Activated CD4-positive, alpha-beta memory T cell treated with anti-CD3 and anti-CD28 coated beads for 36 hours (primary cell): ENCODE measurements around the gene MMP8. TPM values are rescaled to one million over a fixed set of nuclear protein-coding genes. Genes with fewer than 3 reads are reported as not detected.

Experiments used
- CTCF ChIA-PET: fragments of 350-600 bp; sonication (Branson Sonifier 250); formaldehyde crosslinking; loops from one replicate; lab custom pipeline; 2021; ENCODE audit warnings: antibody characterized with exemption, inconsistent platforms; lab: Charles Lee
- POLR2A ChIA-PET: fragments of 350-600 bp; sonication (Branson Sonifier 250); formaldehyde crosslinking; loops from one replicate; lab custom pipeline; 2021; ENCODE audit warnings: antibody characterized with exemption; lab: Charles Lee
- DNase-seq: peaks from one replicate; pipeline ENCODE4 v3.0.0-alpha.2; 2020
- H3K27ac Mint-ChIP-seq: one replicate; pipeline ENCODE4 v1.8.0; 2021; ENCODE audit warnings: mixed read lengths
- H3K27me3 Mint-ChIP-seq: one replicate; pipeline ENCODE4 v1.8.0; 2021; ENCODE audit warnings: mixed read lengths
- H3K36me3 Mint-ChIP-seq: one replicate; pipeline ENCODE4 v1.8.0; 2021; ENCODE audit warnings: mixed read lengths
- H3K4me1 Mint-ChIP-seq: one replicate; pipeline ENCODE4 v1.8.0; 2021; ENCODE audit warnings: low read depth, mixed read lengths
- H3K4me3 Mint-ChIP-seq: one replicate; pipeline ENCODE4 v1.8.0; 2021; ENCODE audit warnings: mild to moderate bottlenecking, mixed read lengths
- H3K9me3 Mint-ChIP-seq: one replicate; pipeline ENCODE4 v1.8.0; 2021; ENCODE audit warnings: mixed read lengths
- intact Hi-C: fragments of 100-400 bp; cut with micrococcal nuclease; formaldehyde crosslinking; loops from one replicate; pipeline ENCODE4 v1.15.1; 2023
- total RNA-seq, 2 experiments: library from RNA; stranded (reverse); gene quantifications; one replicate each; pipeline ENCODE4 v1.2.3, GENCODE V29; 2021

Gene MMP8, protein sequence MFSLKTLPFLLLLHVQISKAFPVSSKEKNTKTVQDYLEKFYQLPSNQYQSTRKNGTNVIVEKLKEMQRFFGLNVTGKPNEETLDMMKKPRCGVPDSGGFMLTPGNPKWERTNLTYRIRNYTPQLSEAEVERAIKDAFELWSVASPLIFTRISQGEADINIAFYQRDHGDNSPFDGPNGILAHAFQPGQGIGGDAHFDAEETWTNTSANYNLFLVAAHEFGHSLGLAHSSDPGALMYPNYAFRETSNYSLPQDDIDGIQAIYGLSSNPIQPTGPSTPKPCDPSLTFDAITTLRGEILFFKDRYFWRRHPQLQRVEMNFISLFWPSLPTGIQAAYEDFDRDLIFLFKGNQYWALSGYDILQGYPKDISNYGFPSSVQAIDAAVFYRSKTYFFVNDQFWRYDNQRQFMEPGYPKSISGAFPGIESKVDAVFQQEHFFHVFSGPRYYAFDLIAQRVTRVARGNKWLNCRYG
- total RNA-seq = not detected

DNA sequence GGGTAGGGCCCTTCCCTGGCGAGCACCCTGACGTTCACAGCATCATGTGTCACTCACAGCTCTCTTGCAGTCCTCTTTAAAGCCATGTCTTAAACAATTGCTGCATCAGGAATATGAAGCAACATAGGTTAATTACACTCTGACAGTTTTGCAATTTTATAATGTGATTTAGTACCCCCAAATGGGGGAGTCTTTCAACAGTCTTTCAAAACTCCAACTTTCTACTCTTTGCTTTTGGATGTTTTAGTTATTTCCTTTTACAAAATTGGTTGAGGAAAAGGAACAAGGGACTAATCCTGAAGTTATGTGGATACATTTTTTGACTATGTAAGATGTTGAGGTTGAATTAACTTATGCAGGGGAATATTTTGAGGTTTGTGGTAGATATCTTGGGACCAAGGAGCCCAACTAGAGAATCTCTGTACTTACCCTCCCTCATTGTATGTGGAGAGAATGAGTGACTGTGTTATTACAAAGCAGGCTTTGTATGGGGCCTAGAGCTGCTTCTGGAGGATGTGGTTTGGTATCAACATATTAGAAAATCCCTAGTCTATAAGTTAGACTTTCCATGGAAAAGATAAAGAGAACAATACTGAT, at the start of gene MMP8:
Gene MMP8 (minus strand): TSS at position 51 of the 597 bp plus-strand sequence. CDS start 99 bp downstream, outside the sequence.
- Mint-ChIP-seq H3K27ac (no peak within 1 kb of the TSS), H3K9me3 (peaks cover 4% of the 10 kb centered on the region), H3K4me3 (no peak within 1 kb of the TSS), H3K36me3 (no peaks in the 10 kb centered on the region), H3K4me1 (no peaks in the 10 kb centered on the region), H3K27me3 (no peaks in the 10 kb centered on the region)
- ChIA-PET POLR2A (no interaction called here), CTCF (no interaction called here)
- intact Hi-C loops = no loop called here
- no peak for DNase-seq

DNA sequence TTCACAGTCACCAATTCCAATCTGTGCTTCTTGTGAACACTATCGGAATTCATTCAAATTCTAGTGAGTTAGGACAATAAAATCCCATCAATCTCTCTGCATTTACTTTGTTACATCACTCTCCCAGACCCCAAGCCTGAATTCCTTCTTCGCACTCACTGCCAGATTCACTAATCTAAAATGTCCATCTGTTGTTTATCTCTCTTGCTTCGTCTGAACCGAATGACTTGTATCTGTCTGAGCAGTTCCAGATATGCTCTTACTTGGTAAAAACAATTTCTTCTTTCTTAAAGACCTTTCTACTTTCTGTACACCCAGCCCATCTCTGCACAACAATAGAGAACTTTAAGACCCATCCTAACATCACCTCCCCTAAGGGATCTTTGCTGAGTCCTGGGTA, 48.6 kb upstream of the MMP8 start:
- H3K27me3 Mint-ChIP-seq = peaks cover 5% of the 10 kb centered on the region
- intact Hi-C loops = no loop called here
- no peak overlapping the region for H3K27ac Mint-ChIP-seq
- DNase-seq = no peak
- ChIA-PET CTCF (no interaction called here), POLR2A (no interaction called here)
- H3K4me1 Mint-ChIP-seq = no peaks in the 10 kb centered on the region
- no peak overlapping the region for H3K4me3 Mint-ChIP-seq
- H3K36me3 Mint-ChIP-seq = no peaks in the 10 kb centered on the region
- H3K9me3 Mint-ChIP-seq = no peaks in the 10 kb centered on the region

DNA sequence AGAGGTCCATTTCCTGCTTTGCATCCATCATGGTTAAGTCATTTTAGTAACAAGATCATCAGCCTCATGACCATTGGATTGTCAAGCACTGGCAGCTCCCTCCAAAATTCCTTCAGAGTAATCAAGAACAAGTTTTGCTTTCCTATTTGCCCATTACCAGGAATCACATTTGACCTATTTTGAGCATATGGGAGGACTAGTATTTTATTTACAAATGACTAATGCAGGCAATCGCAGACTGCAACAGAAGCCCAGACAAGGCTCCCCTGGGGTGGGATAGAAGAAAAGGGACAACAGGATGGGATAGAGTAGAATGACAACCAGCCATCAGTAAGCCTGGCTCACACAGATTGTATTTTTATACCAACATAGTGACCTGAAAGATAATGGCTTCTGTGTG, 46.6 kb upstream of the MMP8 start:
- ChIA-PET CTCF (no interaction called here), POLR2A (no interaction called here)
- DNase-seq = no peak
- Mint-ChIP-seq H3K27me3 (peaks cover 7% of the 10 kb centered on the region), H3K4me1 (no peaks in the 10 kb centered on the region), H3K4me3 (no peak overlapping the region), H3K9me3 (no peaks in the 10 kb centered on the region), H3K36me3 (no peaks in the 10 kb centered on the region), H3K27ac (no peak overlapping the region)
- intact Hi-C loops = no loop called here

DNA sequence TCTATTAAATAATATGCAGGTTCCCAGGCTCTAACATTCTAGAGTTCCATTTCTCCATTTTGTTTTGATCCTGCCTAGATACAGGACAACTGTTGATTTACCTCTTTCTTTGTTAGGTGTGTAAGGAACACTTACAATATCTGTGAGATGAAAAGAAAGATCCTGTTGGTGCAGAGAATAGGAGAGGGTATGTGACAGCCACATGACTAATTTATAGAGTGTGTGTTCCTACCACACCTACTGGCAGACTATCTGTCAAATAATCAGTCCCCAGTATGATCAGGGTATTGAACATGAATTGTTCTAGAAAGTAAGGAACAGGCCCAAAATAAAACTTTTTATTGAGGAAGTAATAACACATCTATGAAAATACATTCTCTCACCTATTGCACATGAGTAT, 45.4 kb upstream of the MMP8 start:
- Mint-ChIP-seq H3K9me3 (no peaks in the 10 kb centered on the region), H3K36me3 (no peaks in the 10 kb centered on the region), H3K4me1 (no peaks in the 10 kb centered on the region), H3K4me3 (no peak overlapping the region), H3K27me3 (peaks cover 7% of the 10 kb centered on the region), H3K27ac (no peak overlapping the region)
- intact Hi-C loops = no loop called here
- DNase-seq = no peak
- ChIA-PET POLR2A (no interaction called here), CTCF (no interaction called here)

GRCh38 chr11:102767800-102768199, 43.0 kb upstream of the MMP8 start:
- intact Hi-C loops = no loop called here
- DNase-seq = no peak
- ChIA-PET CTCF (no interaction called here), POLR2A (no interaction called here)
- H3K36me3 Mint-ChIP-seq = no peaks in the 10 kb centered on the region
- H3K27me3 Mint-ChIP-seq = peaks cover 7% of the 10 kb centered on the region
- no peaks in the 10 kb centered on the region for H3K9me3 Mint-ChIP-seq
- H3K4me1 Mint-ChIP-seq = no peaks in the 10 kb centered on the region
- no peak overlapping the region for H3K27ac Mint-ChIP-seq
- H3K4me3 Mint-ChIP-seq = no peak overlapping the region

- Mint-ChIP-seq H3K27ac (no peak overlapping the region), H3K4me1 (peaks cover 2% of the 10 kb centered on the region), H3K9me3 (no peaks in the 10 kb centered on the region), H3K4me3 (no peak overlapping the region), H3K27me3 (peaks cover 7% of the 10 kb centered on the region), H3K36me3 (no peaks in the 10 kb centered on the region)
- DNase-seq = no peak
- CTCF ChIA-PET = no interaction called here
- POLR2A ChIA-PET = no interaction called here
- intact Hi-C loops = no loop called here
Measured at GRCh38 chr11:102763440-102763839, 38.7 kb upstream of the MMP8 start.

- no peaks in the 10 kb centered on the region for H3K9me3 Mint-ChIP-seq
- no peak overlapping the region for H3K4me3 Mint-ChIP-seq
- no peak for DNase-seq
- H3K36me3 Mint-ChIP-seq = no peaks in the 10 kb centered on the region
- peaks cover 7% of the 10 kb centered on the region for H3K27me3 Mint-ChIP-seq
- ChIA-PET CTCF (no interaction called here), POLR2A (no interaction called here)
- no peak overlapping the region for H3K27ac Mint-ChIP-seq
- intact Hi-C loops = no loop called here
- H3K4me1 Mint-ChIP-seq = peaks cover 2% of the 10 kb centered on the region
Measured at GRCh38 chr11:102762361-102762767, 37.6 kb upstream of the MMP8 start.

DNA sequence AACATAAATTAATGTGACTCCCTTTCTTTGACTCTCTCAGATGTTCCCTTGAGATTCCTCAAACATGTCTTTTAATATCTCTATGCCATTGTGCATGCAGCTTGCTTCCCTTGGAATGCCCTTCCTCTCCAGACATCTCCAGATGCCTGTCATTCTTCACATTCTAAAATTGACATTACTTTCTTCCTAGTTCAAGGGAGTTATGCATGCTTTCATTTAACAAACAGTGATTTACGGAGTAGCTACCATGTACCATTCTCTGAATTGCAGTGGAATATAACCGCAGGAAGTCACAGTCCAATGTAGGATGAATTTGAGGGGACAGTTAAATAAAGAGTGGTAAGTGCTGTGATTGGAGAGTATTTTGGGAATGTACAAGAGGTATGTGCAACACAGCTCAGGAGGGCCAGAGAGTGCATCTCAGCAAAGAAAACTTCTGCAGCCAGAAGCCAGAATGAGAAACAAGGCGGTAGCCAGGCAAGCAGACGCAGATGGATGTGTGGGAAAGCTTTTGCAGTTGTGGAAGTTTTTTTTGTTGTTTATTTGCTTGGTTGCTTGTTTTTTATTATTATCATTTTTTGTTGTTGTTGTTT, 37.0 kb upstream of the MMP8 start:
- peaks cover 2% of the 10 kb centered on the region for H3K4me1 Mint-ChIP-seq
- CTCF ChIA-PET = no interaction called here
- H3K36me3 Mint-ChIP-seq = no peaks in the 10 kb centered on the region

DNA sequence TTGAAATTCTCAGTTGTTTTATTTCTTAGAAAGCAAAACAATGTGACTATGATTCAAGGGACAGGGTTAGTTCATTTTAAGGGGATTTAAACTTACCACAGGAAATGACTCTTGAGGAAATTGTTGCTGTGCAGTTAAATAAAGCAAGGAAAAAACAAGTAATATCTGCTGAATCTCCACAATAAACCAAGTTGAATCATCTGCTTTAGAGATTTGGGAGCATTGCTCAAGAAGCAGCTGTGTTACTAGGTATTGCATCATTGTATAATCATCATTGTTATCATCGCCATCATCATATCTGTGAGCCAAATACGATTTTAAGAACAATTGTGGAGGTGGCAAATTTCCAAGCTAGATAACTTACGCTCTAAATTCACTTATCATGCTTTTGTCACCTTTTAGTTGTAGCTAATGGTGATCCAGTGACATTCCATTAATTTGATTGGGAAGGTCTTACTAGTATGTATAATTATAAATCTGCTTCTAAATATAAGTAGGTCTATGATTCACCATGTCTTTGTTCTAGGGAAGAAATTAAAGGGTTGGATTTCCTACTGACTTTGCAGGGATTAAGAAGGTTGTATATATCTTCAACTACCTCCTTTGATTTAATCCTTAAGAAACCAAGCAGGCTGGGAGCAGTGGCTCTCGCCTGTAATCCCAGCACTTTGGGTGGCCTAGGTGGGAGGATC, 35.7 kb upstream of the MMP8 start:
- Mint-ChIP-seq H3K27ac (no peak overlapping the region), H3K4me3 (no peak overlapping the region), H3K9me3 (no peaks in the 10 kb centered on the region), H3K27me3 (peaks cover 10% of the 10 kb centered on the region), H3K36me3 (no peaks in the 10 kb centered on the region), H3K4me1 (peaks cover 2% of the 10 kb centered on the region)
- CTCF ChIA-PET = no interaction called here
- DNase-seq = no peak
- intact Hi-C loops = no loop called here
- POLR2A ChIA-PET = no interaction called here

More for the DNA sequence above, 37.0 kb upstream of the MMP8 start:
- H3K27ac Mint-ChIP-seq = no peak overlapping the region
- no peak overlapping the region for H3K4me3 Mint-ChIP-seq
- no peaks in the 10 kb centered on the region for H3K9me3 Mint-ChIP-seq
- peaks cover 7% of the 10 kb centered on the region for H3K27me3 Mint-ChIP-seq
- intact Hi-C loops = no loop called here
- DNase-seq = no peak
- POLR2A ChIA-PET = no interaction called here

- peaks cover 2% of the 10 kb centered on the region for H3K4me1 Mint-ChIP-seq
- ChIA-PET POLR2A (no interaction called here), CTCF (no interaction called here)
- intact Hi-C loops = no loop called here
- no peaks in the 10 kb centered on the region for H3K9me3 Mint-ChIP-seq
- no peak for DNase-seq
- no peak overlapping the region for H3K4me3 Mint-ChIP-seq
- H3K27me3 Mint-ChIP-seq = peaks cover 14% of the 10 kb centered on the region
- H3K27ac Mint-ChIP-seq = no peak overlapping the region
- H3K36me3 Mint-ChIP-seq = no peaks in the 10 kb centered on the region
Measured at GRCh38 chr11:102757823-102758549, 33.2 kb upstream of the MMP8 start.

GRCh38 chr11:102753267-102753666, 28.5 kb upstream of the MMP8 start:
- ChIA-PET POLR2A (no interaction called here), CTCF (no interaction called here)
- Mint-ChIP-seq H3K36me3 (no peaks in the 10 kb centered on the region), H3K27me3 (peaks cover 17% of the 10 kb centered on the region), H3K4me3 (no peak overlapping the region), H3K27ac (no peak overlapping the region), H3K4me1 (no peaks in the 10 kb centered on the region), H3K9me3 (no peaks in the 10 kb centered on the region)
- intact Hi-C loops = no loop called here
- no peak for DNase-seq

DNA sequence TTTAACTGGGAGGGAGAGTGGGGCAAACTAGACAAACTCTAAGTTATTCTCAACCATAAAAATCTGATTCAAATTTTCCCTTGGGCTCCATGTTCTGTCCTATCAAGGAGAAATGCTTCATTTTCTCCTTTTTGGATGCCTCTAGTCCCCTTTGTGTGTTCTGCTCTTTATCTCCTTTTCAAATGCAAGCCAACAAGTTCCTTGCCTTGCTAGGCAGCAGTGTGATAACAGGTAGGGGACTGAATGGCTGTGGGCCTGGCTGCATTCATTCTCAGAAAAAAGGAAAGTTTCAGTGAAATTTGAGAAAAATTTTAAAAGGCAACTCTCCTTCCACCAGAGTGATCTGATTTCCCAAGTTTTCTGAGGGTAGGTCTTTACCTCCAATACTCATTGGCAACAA, 26.9 kb upstream of the MMP8 start:
- DNase-seq = no peak
- H3K27me3 Mint-ChIP-seq = peaks cover 18% of the 10 kb centered on the region

More for the DNA sequence above, 26.9 kb upstream of the MMP8 start:
- H3K9me3 Mint-ChIP-seq = peaks cover 2% of the 10 kb centered on the region
- intact Hi-C loops = no loop called here
- H3K27ac Mint-ChIP-seq = no peak overlapping the region
- no peak overlapping the region for H3K4me3 Mint-ChIP-seq
- no peaks in the 10 kb centered on the region for H3K36me3 Mint-ChIP-seq
- ChIA-PET CTCF (no interaction called here), POLR2A (no interaction called here)
- no peaks in the 10 kb centered on the region for H3K4me1 Mint-ChIP-seq
